Endothelial cell of umbilical vein (primary cell): ENCODE data around the gene CCNY.

Experiments
- CTCF ChIP-seq, 2 donors: IDR thresholded peaks; 1 replicate in 1 of 2; 2 replicates in 1 of 2; pipeline ENCODE4 v1.5.1; 2011; ENCODE audit warnings: low read length in 2 of 2, mild to moderate bottlenecking in 2 of 2, moderate library complexity in 2 of 2, control low read depth in 1 of 2, inconsistent platforms in 1 of 2, low read depth in 1 of 2; ENCODE audit not compliant: insufficient read depth in 1 of 2; ENCODE audit errors: extremely low read depth in 1 of 2
- MAX ChIP-seq: IDR thresholded peaks from 2 replicates; pipeline ENCODE4 v1.6.1; 2011; ENCODE audit not compliant: insufficient read depth, insufficient read length
- POLR2A ChIP-seq: IDR thresholded peaks from 2 replicates; pipeline ENCODE4 v1.6.1; 2012; ENCODE audit warnings: low read depth, mild to moderate bottlenecking, control low read depth, low read length
- POLR2AphosphoS5 ChIP-seq: IDR thresholded peaks from 2 replicates; pipeline ENCODE4 v1.6.1; 2012; ENCODE audit warnings: low read depth, mild to moderate bottlenecking, control low read depth, low read length, moderate library complexity; ENCODE audit not compliant: insufficient read depth

GRCh38 chr10:35294506-35294905 is 41.8 kb upstream of the CCNY start:
- no peak for TF ChIP-seq MAX
- no peak for TF ChIP-seq POLR2AphosphoS5
- TF ChIP-seq CTCF (IDR thresholded peaks at IDR 0.05; ENCODE audit: extremely low read depth in 1 of 2, insufficient read depth in 1 of 2, low read depth in 1 of 2, low read length in 2 of 2): no peak
- TF ChIP-seq POLR2A: no peak
